IMR-90 (cell line): ENCODE measurements around the gene NFATC3.

Experiments used
- CHD1 ChIP-seq: IDR thresholded peaks from 2 replicates; pipeline ENCODE4 v1.6.1; 2012; ENCODE audit warnings: low read depth, low read length, improper control_type of control experiment
- CTCF ChIP-seq: conservative IDR thresholded peaks from 2 replicates; pipeline ENCODE4 v1.5.1; 2012; ENCODE audit warnings: mild to moderate bottlenecking, low read depth, low read length, improper control_type of control experiment
- POLR2A ChIP-seq: IDR thresholded peaks from 2 replicates; pipeline ENCODE4 v1.6.1; 2012; ENCODE audit warnings: mild to moderate bottlenecking, low read depth, low read length
- SMC3 ChIP-seq: fragments of 150-350 bp; IDR thresholded peaks from 2 replicates; pipeline ENCODE4 v1.6.1; 2016; ENCODE audit warnings: low read depth, mild to moderate bottlenecking, antibody characterized with exemption, low read length, moderate library complexity

GRCh38 chr16:68214726-68215125 is 129.6 kb downstream of the NFATC3 start:
- TF ChIP-seq CTCF (no peak), POLR2A (no peak), CHD1 (no peak), SMC3 (no peak)
